GM12878 (cell line): ENCODE results near the gene MSANTD3. TPM values are rescaled to one million over a fixed set of nuclear protein-coding genes. Genes with fewer than 3 reads are reported as not detected.

ENCODE experiments used
- ATAC-seq: fragments of 200-7000 bp; cut with Tn5 transposase; 3 replicates; pipeline ENCODE4 v1.9.1; 2020; ENCODE audit warnings: mild to moderate bottlenecking, moderate library complexity
- BruUV-seq: library from RNA; stranded (reverse); fragments of 400-500 nt; replicated peaks from 2 replicates; lab custom pipeline; 2021; lab: Mats Ljungman, UMichigan
- CTCF ChIA-PET: fragments of 300-600 bp; sonication (Branson Sonifier 250); formaldehyde crosslinking; extraction: SDS; loops from one replicate; lab custom pipeline; 2021; ENCODE audit warnings: inconsistent platforms; lab: Yijun Ruan, JAX
- POLR2A ChIA-PET: fragments of 350-600 bp; formaldehyde crosslinking; extraction: SDS; loops from one replicate; lab custom pipeline; 2021; ENCODE audit warnings: inconsistent platforms; lab: Charles Lee
- RAD21 ChIA-PET: fragments of 300-600 bp; sonication (Branson Sonifier 250); formaldehyde crosslinking; loops from one replicate; lab custom pipeline; 2023; ENCODE audit warnings: antibody characterized with exemption; ENCODE audit not compliant: unreplicated experiment; lab: Charles Lee
- SMC1A ChIA-PET: fragments of 300-600 bp; sonication (Branson Sonifier 250); formaldehyde crosslinking; loops from one replicate; lab custom pipeline; 2023; ENCODE audit not compliant: unreplicated experiment, uncharacterized antibody; lab: Charles Lee
- DNase-seq: peaks from one replicate; pipeline ENCODE4 v3.0.0-alpha.2; 2011; ENCODE audit warnings: low read depth, low spot score
- FAIRE-seq: peaks from 3 replicates; lab custom pipeline; 2011; peaks lifted over from hg19 to GRCh38; lab: Jason Lieb, UNC
- H2AFZ ChIP-seq: 2 replicates; pipeline ENCODE4 v1.6.0; 2011; ENCODE audit warnings: low read depth, low read length, control low read depth; ENCODE audit not compliant: control insufficient read depth
- H3K27ac ChIP-seq: 2 replicates; pipeline ENCODE4 v1.5.1; 2011; ENCODE audit warnings: control low read depth; ENCODE audit not compliant: control insufficient read depth, insufficient read depth
- H3K27me3 ChIP-seq, 2 experiments: replicated peaks in 1 of 2; 2 replicates each; pipeline versions ENCODE4 v1.6.0 to v1.6.1; 2011; ENCODE audit warnings: low read length in 1 of 2; ENCODE audit not compliant: control insufficient read depth in 2 of 2, insufficient read depth in 2 of 2
- H3K36me3 ChIP-seq, 2 experiments: 2 replicates each; pipeline ENCODE4 v1.5.1; 2011; ENCODE audit warnings: low read length in 1 of 2; ENCODE audit not compliant: control insufficient read depth in 2 of 2, insufficient read depth in 2 of 2
- H3K4me1 ChIP-seq: 2 replicates; pipeline ENCODE4 v1.6.1; 2011; ENCODE audit warnings: mild to moderate bottlenecking, low read length, moderate library complexity, mixed read lengths; ENCODE audit not compliant: control insufficient read depth, insufficient read depth
- H3K4me2 ChIP-seq: 2 replicates; pipeline ENCODE4 v1.6.0; 2011; ENCODE audit warnings: control low read depth; ENCODE audit not compliant: control insufficient read depth, insufficient read depth
- H3K4me3 ChIP-seq: fragments of 200-600 bp; sonication (generic); 2 replicates; pipeline ENCODE4 v1.5.1; 2016
- H3K79me2 ChIP-seq: 2 replicates; pipeline ENCODE4 v1.6.0; 2011; ENCODE audit warnings: low read length; ENCODE audit not compliant: control insufficient read depth, insufficient read depth
- H3K9ac ChIP-seq: 2 replicates; pipeline ENCODE4 v1.8.0; 2011; ENCODE audit warnings: low read length, control low read depth, mixed read lengths; ENCODE audit not compliant: control insufficient read depth, insufficient read depth
- H3K9me3 ChIP-seq: replicated peaks from 3 replicates; pipeline ENCODE4 v1.5.1; 2011; ENCODE audit warnings: mild to moderate bottlenecking, low read length; ENCODE audit not compliant: control insufficient read depth, insufficient read depth
- H4K20me1 ChIP-seq: 2 replicates; pipeline ENCODE4 v1.6.0; 2011; ENCODE audit not compliant: control insufficient read depth, insufficient read depth
- BHLHE40 ChIP-seq, 2 experiments: fragments of 450-650 bp in 1 of 2; IDR thresholded peaks; 2 replicates each; pipeline ENCODE4 v1.6.1; 2011 to 2017; ENCODE audit warnings: low read depth in 2 of 2, borderline replicate concordance in 1 of 2, improper control_type of control experiment in 1 of 2, low read length in 1 of 2, mild to moderate bottlenecking in 1 of 2
- CHD1 ChIP-seq: IDR thresholded peaks from 2 replicates; pipeline ENCODE4 v1.6.1; 2012; ENCODE audit warnings: low read depth, low read length, improper control_type of control experiment
- EGR1 ChIP-seq, 2 experiments: IDR thresholded peaks; 1 replicate in 1 of 2; 2 replicates in 1 of 2; pipeline ENCODE4 v1.6.1; 2011 to 2012; ENCODE audit warnings: low read depth in 2 of 2, low read length in 2 of 2, borderline replicate concordance in 1 of 2, mild to moderate bottlenecking in 1 of 2, moderate library complexity in 1 of 2
- ESRRA ChIP-seq: IDR thresholded peaks from 2 replicates; pipeline ENCODE4 v1.6.1; 2012; ENCODE audit warnings: mild to moderate bottlenecking, low read length, improper control_type of control experiment
- ETV6 ChIP-seq, 2 experiments: fragments of 450-650 bp in 1 of 2; IDR thresholded peaks in 1 of 2; conservative IDR thresholded peaks in 1 of 2; 2 replicates each; pipeline ENCODE4 v1.6.1; 2014; ENCODE audit warnings: antibody characterized with exemption in 1 of 2, borderline replicate concordance in 1 of 2, low read depth in 1 of 2, mild to moderate bottlenecking in 1 of 2, moderate library complexity in 1 of 2
- FOS ChIP-seq: IDR thresholded peaks from 3 replicates; pipeline ENCODE4 v1.6.1; 2011; ENCODE audit warnings: borderline replicate concordance; ENCODE audit not compliant: insufficient read length; ENCODE audit errors: extremely low read depth
- KAT2A ChIP-seq: conservative IDR thresholded peaks from 2 replicates; pipeline ENCODE4 v1.6.1; 2011; ENCODE audit warnings: low read depth, low read length; ENCODE audit not compliant: control insufficient read depth
- MTA2 ChIP-seq: fragments of 450-650 bp; IDR thresholded peaks from 2 replicates; pipeline ENCODE4 v1.6.1; 2016; ENCODE audit warnings: low read depth, mild to moderate bottlenecking, moderate library complexity
- PML ChIP-seq: IDR thresholded peaks from 2 replicates; pipeline ENCODE4 v1.6.1; 2012; ENCODE audit warnings: low read length, inconsistent platforms
- POU2F2 ChIP-seq: IDR thresholded peaks from 3 replicates; pipeline ENCODE4 v1.6.1; 2011; ENCODE audit warnings: low read depth, mild to moderate bottlenecking, low read length, borderline replicate concordance
- SMAD1 ChIP-seq: fragments of 450-650 bp; IDR thresholded peaks from 2 replicates; pipeline ENCODE4 v1.6.1; 2018; ENCODE audit warnings: mild to moderate bottlenecking, low read depth; ENCODE audit not compliant: partially characterized antibody
- SMAD5 ChIP-seq: IDR thresholded peaks from 2 replicates; pipeline ENCODE4 v1.6.1; 2016; ENCODE audit warnings: antibody characterized with exemption, low read depth
- ZBED1 ChIP-seq: IDR thresholded peaks from 2 replicates; pipeline ENCODE4 v1.6.1; 2016; ENCODE audit warnings: borderline replicate concordance
- WGBS: methylation state at CpG from one replicate; pipeline ENCODE4 v1.1.6; 2016; ENCODE audit warnings: low lambda C conversion rate; ENCODE audit not compliant: insufficient replicate concordance, insufficient coverage; ENCODE audit errors: missing lambda C conversion rate; 5-methylcytosine and 5-hydroxymethylcytosine counted together
- in situ Hi-C: fragments of 300-500 bp; cut with MboI; formaldehyde crosslinking; loops from 9 replicates; pipeline ENCODE4 v1.14.3; 2018; ENCODE audit warnings: mixed read lengths
- intact Hi-C: fragments of 100-400 bp; cut with micrococcal nuclease; formaldehyde crosslinking; loops from one replicate; pipeline ENCODE4 v1.14.2; 2022; ENCODE audit not compliant: unreplicated experiment
- polyA plus RNA-seq, 11 experiments: library from polyadenylated mRNA; depleted of rRNA in 4 of 11; unstranded in 6 of 11; stranded (reverse) in 5 of 11; fragments of >200 nt; fragmentation: Nextera tagmentation in 4 of 11; fragmentation: Illumina TruSeq in 1 of 11; extraction: Ambion mirVana in 4 of 11; extraction: Trizol in 1 of 11; gene quantifications; 1 replicate in 1 of 11; 2 replicates in 10 of 11; pipeline versions ENCODE4 v1.2.1 to v1.2.3, GENCODE V29; 2011 to 2016; ENCODE audit warnings: inconsistent platforms in 2 of 11, missing spikeins in 2 of 11, low read depth in 1 of 11
- total RNA-seq, 4 experiments: library from RNA; depleted of rRNA in 3 of 4; stranded (reverse); fragments of >200 nt in 3 of 4; fragmentation: Illumina TruSeq in 1 of 4; extraction: Trizol in 1 of 4; gene quantifications; 2 replicates each; pipeline versions ENCODE4 v1.2.1 to v1.2.3, GENCODE V29; 2013 to 2021
- TF ChIP-seq, protein P1 (sequence below): fragments of 450-650 bp; IDR thresholded peaks from 2 replicates; pipeline ENCODE4 v1.6.1; 2018; ENCODE audit warnings: mild to moderate bottlenecking, low read depth, moderate library complexity; ENCODE audit not compliant: partially characterized antibody

MSANTD3 gene
- total and polyA plus RNA-seq, 10 of the 15 experiments (the other 5 are each of a cell fraction or from before 2014, with no cell fraction given) = 5.8 to 21.2 (median 14.7) TPM

DNA sequence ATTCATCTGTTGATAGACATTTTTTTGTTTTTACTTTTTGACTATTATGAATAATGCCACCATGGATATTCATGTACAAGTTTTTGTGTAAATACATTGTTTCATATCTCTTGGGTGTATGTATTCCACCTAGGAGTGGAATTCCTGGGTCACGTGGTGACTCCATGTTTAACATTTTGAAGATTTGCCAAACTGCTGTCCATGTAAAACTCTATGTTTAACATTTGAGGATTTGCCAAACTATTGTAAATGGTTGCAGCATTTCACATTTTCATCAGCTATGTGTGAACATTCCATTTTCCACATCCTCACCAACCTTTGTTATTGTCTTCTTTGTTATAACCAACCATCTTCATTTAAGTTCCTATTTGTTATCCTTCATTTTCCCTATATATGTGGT is 58.3 kb downstream of the MSANTD3 start:
- no peaks in the 10 kb centered on the region for H3K4me1 ChIP-seq
- no peak overlapping the region for H3K9ac ChIP-seq
- WGBS = 0% methylated on average over 1 of the region's 1 CpG
- ChIA-PET CTCF (no interaction called here), POLR2A (no interaction called here), SMC1A (interaction anchor here (1.1 kb wide), 1 partner anchor 695 kb away, joined by 3 read pairs; no protein-coding TSS in a partner anchor), RAD21 (no interaction called here)
- H3K79me2 ChIP-seq = no peaks in the 10 kb centered on the region
- no TSS peak for BruUV-seq
- in situ Hi-C loops (no loop called here), intact Hi-C loops (no loop called here)
- DNase-seq (no peak), ATAC-seq (no peak), FAIRE-seq (no peak)
- H3K36me3 ChIP-seq = no peaks in the 10 kb centered on the region
- no peak overlapping the region for H3K27ac ChIP-seq
- no peak overlapping the region for H3K4me3 ChIP-seq
- no peaks in the 10 kb centered on the region for H4K20me1 ChIP-seq
- H3K27me3 ChIP-seq = peaks cover 0 to 4% of the 10 kb centered on the region in 2 experiments; a peak in 1 of 4 replicates
- no peaks in the 10 kb centered on the region for H3K9me3 ChIP-seq
- no peak overlapping the region for H3K4me2 ChIP-seq
- H2AFZ ChIP-seq = no peak overlapping the region
- TF ChIP-seq ESRRA (no peak), CHD1 (no peak), BHLHE40 (IDR thresholded peaks at IDR 0.05; ENCODE audit: borderline replicate concordance in 1 of 2, low read depth in 2 of 2, low read length in 1 of 2) (no peak), SMAD1 (no peak), POU2F2 (no peak), MTA2 (no peak), PML (no peak), FOS (no peak), ZBED1 (no peak), EGR1 (IDR thresholded peaks at IDR 0.05; ENCODE audit: borderline replicate concordance in 1 of 2, low read depth in 2 of 2, low read length in 2 of 2) (no peak), SMAD5 (no peak), ETV6 (conservative IDR thresholded peaks at IDR 0.05 in 1 of 2, IDR thresholded peaks at IDR 0.05 in 1 of 2; ENCODE audit: borderline replicate concordance in 1 of 2, low read depth in 1 of 2) (no peak), KAT2A (no peak)
- TF ChIP-seq, protein P1, sequence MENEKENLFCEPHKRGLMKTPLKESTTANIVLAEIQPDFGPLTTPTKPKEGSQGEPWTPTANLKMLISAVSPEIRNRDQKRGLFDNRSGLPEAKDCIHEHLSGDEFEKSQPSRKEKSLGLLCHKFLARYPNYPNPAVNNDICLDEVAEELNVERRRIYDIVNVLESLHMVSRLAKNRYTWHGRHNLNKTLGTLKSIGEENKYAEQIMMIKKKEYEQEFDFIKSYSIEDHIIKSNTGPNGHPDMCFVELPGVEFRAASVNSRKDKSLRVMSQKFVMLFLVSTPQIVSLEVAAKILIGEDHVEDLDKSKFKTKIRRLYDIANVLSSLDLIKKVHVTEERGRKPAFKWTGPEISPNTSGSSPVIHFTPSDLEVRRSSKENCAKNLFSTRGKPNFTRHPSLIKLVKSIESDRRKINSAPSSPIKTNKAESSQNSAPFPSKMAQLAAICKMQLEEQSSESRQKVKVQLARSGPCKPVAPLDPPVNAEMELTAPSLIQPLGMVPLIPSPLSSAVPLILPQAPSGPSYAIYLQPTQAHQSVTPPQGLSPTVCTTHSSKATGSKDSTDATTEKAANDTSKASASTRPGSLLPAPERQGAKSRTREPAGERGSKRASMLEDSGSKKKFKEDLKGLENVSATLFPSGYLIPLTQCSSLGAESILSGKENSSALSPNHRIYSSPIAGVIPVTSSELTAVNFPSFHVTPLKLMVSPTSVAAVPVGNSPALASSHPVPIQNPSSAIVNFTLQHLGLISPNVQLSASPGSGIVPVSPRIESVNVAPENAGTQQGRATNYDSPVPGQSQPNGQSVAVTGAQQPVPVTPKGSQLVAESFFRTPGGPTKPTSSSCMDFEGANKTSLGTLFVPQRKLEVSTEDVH = no peak
